AG09319 (cell line): Measurements from ENCODE around the gene DNAI4.

Experiments used
- DNase-seq: peaks from one replicate; pipeline ENCODE4 v3.0.0-alpha.2; 2010; ENCODE audit warnings: low read depth; ENCODE audit errors: extremely low read depth
- CTCF ChIP-seq: IDR thresholded peaks from 2 replicates; pipeline ENCODE4 v1.5.1; 2011; ENCODE audit warnings: low read depth, mild to moderate bottlenecking, inconsistent platforms, low read length, moderate library complexity

DNAI4 gene

DNA sequence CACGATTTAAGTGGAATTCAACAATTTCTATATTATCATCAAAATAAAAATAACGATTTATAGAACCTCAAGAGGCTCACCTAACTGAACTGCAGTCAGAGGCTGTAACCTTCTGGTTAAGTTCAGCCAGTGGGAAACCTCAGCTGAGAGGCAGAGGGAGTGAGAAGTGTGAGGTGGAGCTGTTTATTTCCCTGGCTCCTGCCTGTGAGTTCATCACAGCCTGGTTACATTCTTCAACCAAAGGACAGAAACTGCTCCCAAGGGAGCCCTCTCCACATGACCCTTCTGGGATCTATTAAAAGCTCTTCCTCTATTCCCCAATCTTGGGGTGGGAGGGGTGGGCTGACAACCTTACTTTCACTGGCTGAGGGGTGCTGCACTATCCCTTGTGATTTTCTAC lies 150.2 kb downstream of the DNAI4 start:
- no peak for DNase-seq
- TF ChIP-seq CTCF, result no peak

- no peak for DNase-seq
- no peak for TF ChIP-seq CTCF
These were observed 151.4 kb downstream of the DNAI4 start for GRCh38 chr1:66773227-66773626.

GRCh38 chr1:66770694-66771093 lies 154.0 kb downstream of the DNAI4 start:
- no peak for DNase-seq
- no peak for TF ChIP-seq CTCF

DNA sequence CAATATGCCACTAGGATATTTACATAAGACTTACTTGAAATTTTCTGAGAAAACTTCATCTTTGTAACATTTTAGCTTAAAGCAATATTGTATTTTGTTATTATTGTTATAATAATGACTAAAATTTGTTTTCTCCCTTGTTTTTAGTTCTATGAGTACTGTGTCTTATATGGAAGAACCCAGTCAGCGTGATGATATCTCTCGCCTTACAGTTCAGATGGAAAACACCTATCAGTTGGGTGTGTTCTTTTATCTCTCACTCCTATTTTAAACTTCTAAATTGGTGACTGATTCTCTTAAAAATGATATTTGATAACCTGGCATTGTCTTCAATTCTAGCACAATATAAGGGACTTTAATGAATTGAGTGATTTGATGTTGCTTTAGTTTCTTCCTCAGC lies 154.4 kb downstream of the DNAI4 start:
- TF ChIP-seq CTCF, result no peak
- DNase-seq, result no peak

DNA sequence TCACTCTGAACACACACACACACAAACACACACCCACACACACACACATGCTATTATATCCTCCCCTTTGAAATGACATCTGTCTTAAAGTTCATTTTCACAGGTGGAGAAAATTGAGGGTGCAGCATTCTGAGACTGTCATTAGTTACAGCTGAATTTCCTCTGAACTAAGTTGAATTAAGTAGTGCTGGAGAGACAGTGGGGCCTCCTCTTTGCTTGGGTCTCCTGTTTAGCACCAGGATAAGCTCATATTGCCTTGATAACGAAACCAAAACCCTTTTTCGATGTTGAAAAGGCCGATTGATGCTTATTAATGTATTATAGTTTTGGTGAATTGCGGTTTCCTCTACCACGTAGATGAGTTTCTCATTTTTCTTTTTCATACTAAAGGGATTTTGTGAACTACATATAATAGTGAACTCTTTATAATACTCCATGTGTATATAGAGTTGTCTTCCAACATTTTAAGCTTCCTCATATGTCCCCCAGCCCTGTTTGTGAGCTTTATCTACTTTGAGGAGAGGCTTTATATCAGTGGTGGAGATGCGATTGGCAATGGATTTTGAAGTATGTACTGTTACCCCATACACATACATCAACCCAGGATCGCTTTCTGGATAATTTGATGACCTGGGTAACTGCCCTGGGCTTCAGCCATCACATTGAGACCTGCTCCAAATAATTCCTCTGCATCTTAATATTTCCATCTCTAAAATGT lies 155.0 kb downstream of the DNAI4 start:
- DNase-seq, result no peak

DNA sequence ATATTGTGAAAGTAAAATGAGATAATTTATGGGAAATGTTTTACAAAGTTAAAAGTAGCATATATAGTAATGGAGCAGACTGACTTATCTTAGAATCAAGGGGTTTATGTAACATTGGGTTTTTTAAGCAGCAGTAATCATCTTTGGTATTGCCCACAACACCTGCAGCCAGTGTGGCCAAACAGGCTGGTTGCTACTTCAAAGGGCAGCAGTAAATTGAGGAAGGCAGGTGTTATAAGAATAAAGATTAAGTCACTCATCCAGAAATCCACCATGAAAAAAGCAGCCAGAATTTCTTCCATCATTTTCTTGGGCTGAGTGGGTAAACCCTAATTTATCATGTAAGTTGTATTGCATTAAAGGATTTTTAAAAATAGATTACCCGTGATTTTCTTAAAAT lies 155.7 kb downstream of the DNAI4 start:
- TF ChIP-seq CTCF, result no peak
- DNase-seq, result no peak

More for the DNA sequence above, 155.0 kb downstream of the DNAI4 start:
- TF ChIP-seq CTCF, result no peak

- no peak for TF ChIP-seq CTCF
- no peak for DNase-seq
These were observed 157.0 kb downstream of the DNAI4 start for GRCh38 chr1:66767626-66768025.
